ENCODE data around the gene FARP1. TPM values are rescaled to one million over a fixed set of nuclear protein-coding genes. Genes with fewer than 3 reads are reported as not detected.

The FARP1 gene
- total RNA-seq, 2 donors from 2014 or later, result 89.5 to 93.6 TPM

- TF ChIP-seq POLR2A (IDR thresholded peaks at IDR 0.05), result no peak
- TF ChIP-seq CTCF (IDR thresholded peaks at IDR 0.05), result no peak
- Histone ChIP-seq H3K4me3 (no peak overlapping the region), H3K4me1 (peaks cover 44% of the 10 kb centered on the region), H3K27me3 (no peaks in the 10 kb centered on the region), H3K36me3 (replicated peaks in 1 of 2; ENCODE audit: insufficient read depth in 1 of 2, low read depth in 2 of 2) (no peaks in the 10 kb centered on the region), H3K9me3 (no peaks in the 10 kb centered on the region), H3K27ac (peak overlapping the region in 3 of 4 donors; percentile 36 to 65 (median 58))
- peak; percentile 37 for ATAC-seq
- DNase-seq, result peak in 3 of 4 donors; percentile 27 to 41 (median 28)
- 30 to 51% methylated on average over 16 of the region's 16 CpGs for WGBS, 2 donors
- intact Hi-C loops (cut with DNase I), result no loop called here
Measured at GRCh38 chr13:98307463-98308085, 164.7 kb downstream of the FARP1 start.

- ATAC-seq (no peak), DNase-seq (no peak)
- Histone ChIP-seq H3K9me3 (no peaks in the 10 kb centered on the region), H3K36me3 (replicated peaks in 1 of 2; ENCODE audit: insufficient read depth in 1 of 2, low read depth in 2 of 2) (no peaks in the 10 kb centered on the region), H3K27ac (peak overlapping the region; percentile 36 to 65 (median 54)), H3K4me1 (peaks cover 45% of the 10 kb centered on the region), H3K27me3 (no peaks in the 10 kb centered on the region), H3K4me3 (no peak overlapping the region)
- 48 to 57% methylated on average over 20 of the region's 20 CpGs for WGBS, 2 donors
- TF ChIP-seq POLR2A (IDR thresholded peaks at IDR 0.05) (no peak), CTCF (IDR thresholded peaks at IDR 0.05) (no peak)
- intact Hi-C loops (cut with DNase I), result no loop called here
Measured at GRCh38 chr13:98308086-98308911, 165.4 kb downstream of the FARP1 start.

GRCh38 chr13:98309569-98310335 is 166.9 kb downstream of the FARP1 start:
- no peak for TF ChIP-seq POLR2A (IDR thresholded peaks at IDR 0.05)
- TF ChIP-seq CTCF (IDR thresholded peaks at IDR 0.05), result no peak
- H3K4me1 ChIP-seq, result peaks cover 59% of the 10 kb centered on the region
- ATAC-seq, result no peak
- WGBS, 2 donors, result 81 to 84% methylated on average over 21 of the region's 21 CpGs
- intact Hi-C loops (cut with DNase I), result no loop called here
- H3K4me3 ChIP-seq, result no peak overlapping the region
- H3K27ac ChIP-seq, result peak overlapping the region in 1 of 4 donors; percentile 83
- no peak for DNase-seq
- H3K27me3 ChIP-seq, result no peaks in the 10 kb centered on the region
- no peaks in the 10 kb centered on the region for H3K9me3 ChIP-seq
- H3K36me3 ChIP-seq (replicated peaks in 1 of 2; ENCODE audit: insufficient read depth in 1 of 2, low read depth in 2 of 2), result no peaks in the 10 kb centered on the region

GRCh38 chr13:98310485-98311199 is 167.7 kb downstream of the FARP1 start:
- Histone ChIP-seq H3K4me3 (no peak overlapping the region), H3K9me3 (no peaks in the 10 kb centered on the region), H3K4me1 (peaks cover 66% of the 10 kb centered on the region), H3K36me3 (replicated peaks in 1 of 2; ENCODE audit: insufficient read depth in 1 of 2, low read depth in 2 of 2) (no peaks in the 10 kb centered on the region), H3K27me3 (no peaks in the 10 kb centered on the region), H3K27ac (peak overlapping the region in 3 of 4 donors; percentile 69 to 83 (median 72))
- intact Hi-C loops (cut with DNase I), result no loop called here
- TF ChIP-seq CTCF (IDR thresholded peaks at IDR 0.05) (peak in 1 of 7 experiments; percentile 14), POLR2A (IDR thresholded peaks at IDR 0.05) (no peak)
- DNase-seq, result no peak
- WGBS, 2 donors, result 78 to 84% methylated on average over 2 of the region's 2 CpGs
- peak; percentile 19 for ATAC-seq

All from body of pancreas (tissue), 4 donors.